Measurements from ENCODE around the gene GLA. TPM values are rescaled to one million over a fixed set of nuclear protein-coding genes. Genes with fewer than 3 reads are reported as not detected.

The GLA gene
- total and polyA plus RNA-seq, 4 donors: 9.5 to 16.3 (median 13.2) TPM

- Histone ChIP-seq H3K27me3 (ENCODE audit: control insufficient read depth in 4 of 4, insufficient read depth in 4 of 4, low read length in 3 of 4) (no peaks in the 10 kb centered on the region), H3K27ac (ENCODE audit: low read depth in 1 of 2, low read length in 2 of 2) (no peak overlapping the region), H3K4me1 (ENCODE audit: control insufficient read depth in 4 of 4, insufficient read depth in 4 of 4, low read length in 3 of 4) (peaks cover 0 to 5% (median 2%) of the 10 kb centered on the region in 4 donors), H3K9me3 (ENCODE audit: control insufficient read depth in 4 of 4, low read length in 3 of 4) (no peaks in the 10 kb centered on the region), H3K36me3 (ENCODE audit: control insufficient read depth in 4 of 4, insufficient read depth in 3 of 4, low read depth in 1 of 4, low read length in 3 of 4) (peaks cover 0 to 6% (median 1%) of the 10 kb centered on the region in 4 donors), H3K4me3 (ENCODE audit: low read depth in 1 of 3, low read length in 3 of 3) (no peak overlapping the region), H3K9ac (ENCODE audit: low read depth in 1 of 2, low read length in 2 of 2) (no peak overlapping the region)
- 93% methylated on average over 3 of the region's 3 CpGs for WGBS
- DNase-seq (ENCODE audit: low spot score): no peak
- TF ChIP-seq JUND (IDR thresholded peaks at IDR 0.05): no peak
- no peak for TF ChIP-seq FOXA2 (IDR thresholded peaks at IDR 0.05)
- no peak for TF ChIP-seq FOXA1 (IDR thresholded peaks at IDR 0.05)
- no peak for TF ChIP-seq NR2F2 (IDR thresholded peaks at IDR 0.05)
- no peak for TF ChIP-seq SP1 (IDR thresholded peaks at IDR 0.05)
- TF ChIP-seq HNF4A (conservative IDR thresholded peaks at IDR 0.05): no peak
- TF ChIP-seq RAD21 (IDR thresholded peaks at IDR 0.05): no peak
- no peak for TF ChIP-seq ZBTB33 (IDR thresholded peaks at IDR 0.05)
- no peak for TF ChIP-seq YY1 (IDR thresholded peaks at IDR 0.05)
Observed at GRCh38 chrX:101388604-101389003, 19.1 kb downstream of the GLA start.

GRCh38 chrX:101386542-101386885 lies 21.2 kb downstream of the GLA start:
- H3K4me1 ChIP-seq (ENCODE audit: control insufficient read depth in 4 of 4, insufficient read depth in 4 of 4, low read length in 3 of 4): no peaks in the 10 kb centered on the region
- DNase-seq (ENCODE audit: low spot score): no peak
- H3K9me3 ChIP-seq (ENCODE audit: control insufficient read depth in 4 of 4, low read length in 3 of 4): no peaks in the 10 kb centered on the region
- no peak overlapping the region for H3K4me3 ChIP-seq (ENCODE audit: low read depth in 1 of 3, low read length in 3 of 3)
- no peak for TF ChIP-seq EGR1 (IDR thresholded peaks at IDR 0.05; ENCODE audit: low read depth in 2 of 2)
- no peak for TF ChIP-seq CTCF (IDR thresholded peaks at IDR 0.05; ENCODE audit: low read depth, low read length, missing input control)
- TF ChIP-seq MAX (IDR thresholded peaks at IDR 0.05): no peak
- no peaks in the 10 kb centered on the region for H3K36me3 ChIP-seq (ENCODE audit: control insufficient read depth in 4 of 4, insufficient read depth in 3 of 4, low read depth in 1 of 4, low read length in 3 of 4)
- H3K27ac ChIP-seq (ENCODE audit: low read depth in 1 of 2, low read length in 2 of 2): peak overlapping the region in 1 of 2 donors; percentile 9
- 77% methylated on average over 6 of the region's 6 CpGs for WGBS
- no peak overlapping the region for H3K9ac ChIP-seq (ENCODE audit: low read depth in 1 of 2, low read length in 2 of 2)
- no peaks in the 10 kb centered on the region for H3K27me3 ChIP-seq (ENCODE audit: control insufficient read depth in 4 of 4, insufficient read depth in 4 of 4, low read length in 3 of 4)

- Histone ChIP-seq H3K36me3 (ENCODE audit: control insufficient read depth in 4 of 4, insufficient read depth in 3 of 4, low read depth in 1 of 4, low read length in 3 of 4) (no peaks in the 10 kb centered on the region), H3K4me3 (ENCODE audit: low read depth in 1 of 3, low read length in 3 of 3) (no peak within 1 kb of the TSS), H3K9me3 (ENCODE audit: control insufficient read depth in 4 of 4, low read length in 3 of 4) (no peaks in the 10 kb centered on the region), H3K4me1 (ENCODE audit: control insufficient read depth in 4 of 4, insufficient read depth in 4 of 4, low read length in 3 of 4) (no peaks in the 10 kb centered on the region), H3K27me3 (ENCODE audit: control insufficient read depth in 4 of 4, insufficient read depth in 4 of 4, low read length in 3 of 4) (no peaks in the 10 kb centered on the region), H3K9ac (ENCODE audit: low read depth in 1 of 2, low read length in 2 of 2) (no peak within 1 kb of the TSS), H3K27ac (ENCODE audit: low read depth in 1 of 2, low read length in 2 of 2) (peak within 1 kb of the TSS in 1 of 2 donors; percentile 9)
- no peak for TF ChIP-seq SP1 (IDR thresholded peaks at IDR 0.05)
- TF ChIP-seq FOXA1 (IDR thresholded peaks at IDR 0.05): no peak
- TF ChIP-seq REST (IDR thresholded peaks at IDR 0.05): no peak
- TF ChIP-seq ZBTB33 (IDR thresholded peaks at IDR 0.05): no peak
- no peak for TF ChIP-seq ATF3 (IDR thresholded peaks at IDR 0.05)
- no peak for TF ChIP-seq GABPA (IDR thresholded peaks at IDR 0.05 in 1 of 2, conservative IDR thresholded peaks at IDR 0.05 in 1 of 2)
- no peak for TF ChIP-seq JUND (IDR thresholded peaks at IDR 0.05)
- TF ChIP-seq HNF4A (conservative IDR thresholded peaks at IDR 0.05): no peak
- peak; percentile 38 for DNase-seq (ENCODE audit: low spot score)
- 65% methylated on average over 9 of the region's 9 CpGs for WGBS
Observed at GRCh38 chrX:101385795-101386541, 21.8 kb downstream of the GLA start, which contains the start of gene BTK. Gene BTK (minus strand): TSS chrX:101386191. CDS start chrX:101375284, 10,907 bp downstream.

All from liver (tissue), 9 donors.